GM23338 (cell line): Measurements from ENCODE around the gene PPM1H. TPM values are rescaled to one million over a fixed set of nuclear protein-coding genes. Genes with fewer than 3 reads are reported as not detected.

Experiments
- ATAC-seq: fragments of 200-7000 bp; cut with Tn5 transposase; 3 replicates; pipeline ENCODE4 v1.9.1; 2020
- DNase-seq: peaks from one replicate; pipeline ENCODE4 v3.0.0-alpha.2; 2015; ENCODE audit warnings: low spot score
- H2AFZ ChIP-seq: fragments of 200-600 bp; sonication (generic); 2 replicates; pipeline ENCODE4 v1.8.0; 2016; ENCODE audit warnings: antibody characterized with exemption, mild to moderate bottlenecking, moderate library complexity
- H3F3A ChIP-seq: fragments of 200-600 bp; sonication (generic); replicated peaks from 2 replicates; pipeline ENCODE4 v1.8.0; 2017; ENCODE audit warnings: antibody characterized with exemption, mixed run types, low read depth
- H3K27ac ChIP-seq: fragments of 200-600 bp; sonication (generic); 2 replicates; pipeline ENCODE4 v1.6.1; 2016; ENCODE audit warnings: low read depth
- H3K27me3 ChIP-seq: fragments of 200-600 bp; sonication (generic); 2 replicates; pipeline ENCODE4 v1.8.0; 2016; ENCODE audit warnings: mild to moderate bottlenecking, mixed run types, moderate library complexity; ENCODE audit not compliant: insufficient read depth
- H3K36me3 ChIP-seq: fragments of 200-600 bp; sonication (generic); 2 replicates; pipeline ENCODE4 v1.8.0; 2016; ENCODE audit warnings: mild to moderate bottlenecking; ENCODE audit not compliant: insufficient read depth
- H3K4me1 ChIP-seq: fragments of 200-600 bp; sonication (generic); 2 replicates; pipeline ENCODE4 v1.8.0; 2016; ENCODE audit warnings: mild to moderate bottlenecking, moderate library complexity; ENCODE audit not compliant: insufficient read depth
- H3K4me2 ChIP-seq: fragments of 200-600 bp; sonication (generic); 2 replicates; pipeline ENCODE4 v1.7.1; 2017; ENCODE audit warnings: mixed run types
- H3K4me3 ChIP-seq: fragments of 200-600 bp; sonication (generic); 2 replicates; pipeline ENCODE4 v1.6.1; 2016; ENCODE audit warnings: mixed run types
- H3K79me2 ChIP-seq: fragments of 200-600 bp; sonication (generic); replicated peaks from 2 replicates; pipeline ENCODE4 v1.8.0; 2017; ENCODE audit warnings: mild to moderate bottlenecking; ENCODE audit not compliant: insufficient read depth
- H3K9me2 ChIP-seq: fragments of 200-600 bp; sonication (generic); 2 replicates; pipeline ENCODE4 v1.8.0; 2017; ENCODE audit not compliant: insufficient read depth
- H4K20me1 ChIP-seq: fragments of 200-600 bp; sonication (generic); replicated peaks from 2 replicates; pipeline ENCODE4 v1.8.0; 2017; ENCODE audit warnings: mild to moderate bottlenecking; ENCODE audit not compliant: insufficient read depth
- H3K27ac Mint-ChIP-seq: 2 replicates; pipeline ENCODE4 v1.8.0; 2020; ENCODE audit warnings: inconsistent platforms, mild to moderate bottlenecking, moderate library complexity, mixed read lengths
- H3K27me3 Mint-ChIP-seq: 3 replicates; pipeline ENCODE4 v1.8.0; 2022; ENCODE audit warnings: low read depth, mild to moderate bottlenecking, moderate library complexity, mixed read lengths, inconsistent platforms; ENCODE audit not compliant: insufficient read depth, poor library complexity
- H3K36me3 Mint-ChIP-seq: 3 replicates; pipeline ENCODE4 v1.8.0; 2021; ENCODE audit warnings: low read depth, mild to moderate bottlenecking, inconsistent platforms, moderate library complexity, mixed read lengths
- H3K4me1 Mint-ChIP-seq: 3 replicates; pipeline ENCODE4 v1.8.0; 2020; ENCODE audit warnings: mild to moderate bottlenecking, inconsistent platforms, mixed read lengths
- H3K4me3 Mint-ChIP-seq: 3 replicates; pipeline ENCODE4 v1.8.0; 2021; ENCODE audit warnings: moderate library complexity, mild to moderate bottlenecking, inconsistent platforms, mixed read lengths
- H3K9me3 Mint-ChIP-seq: 3 replicates; pipeline ENCODE4 v1.8.0; 2020; ENCODE audit warnings: moderate library complexity, mild to moderate bottlenecking, inconsistent platforms, mixed read lengths
- CREB1 ChIP-seq: fragments of 250-450 bp; sonication (Bioruptor Pico); IDR thresholded peaks from 2 replicates; pipeline ENCODE4 v1.5.0; 2020; ENCODE audit warnings: low read depth, mild to moderate bottlenecking, moderate library complexity
- EZH2phosphoT487 ChIP-seq: fragments of 200-600 bp; sonication (generic); IDR thresholded peaks from one replicate; pipeline ENCODE4 v1.8.1; 2018; ENCODE audit warnings: antibody characterized with exemption; ENCODE audit not compliant: unreplicated experiment
- JUNB ChIP-seq: IDR thresholded peaks from one replicate; pipeline ENCODE4 v1.6.1; 2016; ENCODE audit warnings: antibody characterized with exemption; ENCODE audit not compliant: unreplicated experiment
- NANOG ChIP-seq: IDR thresholded peaks from 2 replicates; pipeline ENCODE4 v1.6.1; 2016; ENCODE audit warnings: antibody characterized with exemption, borderline replicate concordance
- STAT1 ChIP-seq: IDR thresholded peaks from one replicate; pipeline ENCODE4 v1.6.1; 2016; ENCODE audit warnings: antibody characterized with exemption; ENCODE audit not compliant: unreplicated experiment
- ZNF114 ChIP-seq: fragments of 250-450 bp; sonication (Bioruptor Pico); IDR thresholded peaks from 2 replicates; pipeline ENCODE4 v1.5.0; 2020; ENCODE audit warnings: mild to moderate bottlenecking, moderate library complexity
- ZNF331 ChIP-seq: fragments of 250-450 bp; sonication (Bioruptor Pico); IDR thresholded peaks from 2 replicates; pipeline ENCODE4 v1.5.0; 2020; ENCODE audit warnings: low read depth, mild to moderate bottlenecking, moderate library complexity
- polyA plus RNA-seq: library from polyadenylated mRNA; unstranded; fragments of >200 nt; fragmentation: Nextera tagmentation; extraction: Ambion mirVana; gene quantifications from 2 replicates; pipeline ENCODE4 v1.2.1, GENCODE V29; 2016
- total RNA-seq: library from RNA; depleted of rRNA; stranded (reverse); fragments of >200 nt; shearing (Covaris generic); gene quantifications from 2 replicates; pipeline ENCODE4 v1.2.3, GENCODE V29; 2014
- TF ChIP-seq, protein P1 (sequence below): fragments of 250-450 bp; sonication (Bioruptor Pico); IDR thresholded peaks from 2 replicates; pipeline ENCODE4 v1.5.0; 2020; ENCODE audit warnings: mild to moderate bottlenecking, moderate library complexity
- TF ChIP-seq, protein P2 (sequence below): IDR thresholded peaks from 2 replicates; pipeline ENCODE4 v1.6.1; 2016; ENCODE audit warnings: antibody characterized with exemption

Gene PPM1H
- total and polyA plus RNA-seq, 2 experiments from 2014 or later: 11.4 to 41.2 TPM

DNA sequence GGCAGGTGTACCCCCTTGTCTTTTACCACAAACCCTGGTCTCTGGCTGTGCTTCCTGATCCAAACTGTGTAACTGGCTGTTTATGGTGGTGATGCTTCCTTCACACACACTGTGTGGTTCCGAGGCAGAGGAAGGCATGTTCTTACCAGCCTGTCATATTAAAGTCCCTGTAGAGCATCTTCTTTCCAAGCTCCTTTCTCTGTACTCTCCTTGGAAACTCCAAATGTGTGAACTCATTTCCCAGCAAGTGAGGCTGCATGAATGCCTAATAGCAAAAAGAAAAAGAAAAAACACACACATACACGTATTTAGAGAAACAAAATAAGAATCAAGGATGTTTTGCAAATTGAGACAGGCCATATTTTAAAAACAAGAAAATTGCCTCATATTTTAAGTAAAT is 214.9 kb downstream of the PPM1H start (continued):
- TF ChIP-seq, protein P1, sequence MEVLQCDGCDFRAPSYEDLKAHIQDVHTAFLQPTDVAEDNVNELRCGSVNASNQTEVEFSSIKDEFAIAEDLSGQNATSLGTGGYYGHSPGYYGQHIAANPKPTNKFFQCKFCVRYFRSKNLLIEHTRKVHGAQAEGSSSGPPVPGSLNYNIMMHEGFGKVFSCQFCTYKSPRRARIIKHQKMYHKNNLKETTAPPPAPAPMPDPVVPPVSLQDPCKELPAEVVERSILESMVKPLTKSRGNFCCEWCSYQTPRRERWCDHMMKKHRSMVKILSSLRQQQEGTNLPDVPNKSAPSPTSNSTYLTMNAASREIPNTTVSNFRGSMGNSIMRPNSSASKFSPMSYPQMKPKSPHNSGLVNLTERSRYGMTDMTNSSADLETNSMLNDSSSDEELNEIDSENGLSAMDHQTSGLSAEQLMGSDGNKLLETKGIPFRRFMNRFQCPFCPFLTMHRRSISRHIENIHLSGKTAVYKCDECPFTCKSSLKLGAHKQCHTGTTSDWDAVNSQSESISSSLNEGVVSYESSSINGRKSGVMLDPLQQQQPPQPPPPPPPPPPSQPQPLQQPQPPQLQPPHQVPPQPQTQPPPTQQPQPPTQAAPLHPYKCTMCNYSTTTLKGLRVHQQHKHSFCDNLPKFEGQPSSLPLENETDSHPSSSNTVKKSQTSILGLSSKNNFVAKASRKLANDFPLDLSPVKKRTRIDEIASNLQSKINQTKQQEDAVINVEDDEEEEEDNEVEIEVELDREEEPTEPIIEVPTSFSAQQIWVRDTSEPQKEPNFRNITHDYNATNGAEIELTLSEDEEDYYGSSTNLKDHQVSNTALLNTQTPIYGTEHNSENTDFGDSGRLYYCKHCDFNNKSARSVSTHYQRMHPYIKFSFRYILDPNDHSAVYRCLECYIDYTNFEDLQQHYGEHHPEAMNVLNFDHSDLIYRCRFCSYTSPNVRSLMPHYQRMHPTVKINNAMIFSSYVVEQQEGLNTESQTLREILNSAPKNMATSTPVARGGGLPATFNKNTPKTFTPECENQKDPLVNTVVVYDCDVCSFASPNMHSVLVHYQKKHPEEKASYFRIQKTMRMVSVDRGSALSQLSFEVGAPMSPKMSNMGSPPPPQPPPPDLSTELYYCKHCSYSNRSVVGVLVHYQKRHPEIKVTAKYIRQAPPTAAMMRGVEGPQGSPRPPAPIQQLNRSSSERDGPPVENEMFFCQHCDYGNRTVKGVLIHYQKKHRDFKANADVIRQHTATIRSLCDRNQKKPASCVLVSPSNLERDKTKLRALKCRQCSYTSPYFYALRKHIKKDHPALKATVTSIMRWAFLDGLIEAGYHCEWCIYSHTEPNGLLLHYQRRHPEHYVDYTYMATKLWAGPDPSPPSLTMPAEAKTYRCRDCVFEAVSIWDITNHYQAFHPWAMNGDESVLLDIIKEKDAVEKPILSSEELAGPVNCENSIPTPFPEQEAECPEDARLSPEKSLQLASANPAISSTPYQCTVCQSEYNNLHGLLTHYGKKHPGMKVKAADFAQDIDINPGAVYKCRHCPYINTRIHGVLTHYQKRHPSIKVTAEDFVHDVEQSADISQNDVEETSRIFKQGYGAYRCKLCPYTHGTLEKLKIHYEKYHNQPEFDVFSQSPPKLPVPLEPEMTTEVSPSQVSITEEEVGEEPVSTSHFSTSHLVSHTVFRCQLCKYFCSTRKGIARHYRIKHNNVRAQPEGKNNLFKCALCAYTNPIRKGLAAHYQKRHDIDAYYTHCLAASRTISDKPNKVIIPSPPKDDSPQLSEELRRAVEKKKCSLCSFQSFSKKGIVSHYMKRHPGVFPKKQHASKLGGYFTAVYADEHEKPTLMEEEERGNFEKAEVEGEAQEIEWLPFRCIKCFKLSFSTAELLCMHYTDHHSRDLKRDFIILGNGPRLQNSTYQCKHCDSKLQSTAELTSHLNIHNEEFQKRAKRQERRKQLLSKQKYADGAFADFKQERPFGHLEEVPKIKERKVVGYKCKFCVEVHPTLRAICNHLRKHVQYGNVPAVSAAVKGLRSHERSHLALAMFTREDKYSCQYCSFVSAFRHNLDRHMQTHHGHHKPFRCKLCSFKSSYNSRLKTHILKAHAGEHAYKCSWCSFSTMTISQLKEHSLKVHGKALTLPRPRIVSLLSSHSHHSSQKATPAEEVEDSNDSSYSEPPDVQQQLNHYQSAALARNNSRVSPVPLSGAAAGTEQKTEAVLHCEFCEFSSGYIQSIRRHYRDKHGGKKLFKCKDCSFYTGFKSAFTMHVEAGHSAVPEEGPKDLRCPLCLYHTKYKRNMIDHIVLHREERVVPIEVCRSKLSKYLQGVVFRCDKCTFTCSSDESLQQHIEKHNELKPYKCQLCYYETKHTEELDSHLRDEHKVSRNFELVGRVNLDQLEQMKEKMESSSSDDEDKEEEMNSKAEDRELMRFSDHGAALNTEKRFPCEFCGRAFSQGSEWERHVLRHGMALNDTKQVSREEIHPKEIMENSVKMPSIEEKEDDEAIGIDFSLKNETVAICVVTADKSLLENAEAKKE (CRISPR knock-in tag): no peak
- no peak for TF ChIP-seq NANOG
- TF ChIP-seq, protein P2, sequence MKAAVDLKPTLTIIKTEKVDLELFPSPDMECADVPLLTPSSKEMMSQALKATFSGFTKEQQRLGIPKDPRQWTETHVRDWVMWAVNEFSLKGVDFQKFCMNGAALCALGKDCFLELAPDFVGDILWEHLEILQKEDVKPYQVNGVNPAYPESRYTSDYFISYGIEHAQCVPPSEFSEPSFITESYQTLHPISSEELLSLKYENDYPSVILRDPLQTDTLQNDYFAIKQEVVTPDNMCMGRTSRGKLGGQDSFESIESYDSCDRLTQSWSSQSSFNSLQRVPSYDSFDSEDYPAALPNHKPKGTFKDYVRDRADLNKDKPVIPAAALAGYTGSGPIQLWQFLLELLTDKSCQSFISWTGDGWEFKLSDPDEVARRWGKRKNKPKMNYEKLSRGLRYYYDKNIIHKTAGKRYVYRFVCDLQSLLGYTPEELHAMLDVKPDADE: no peak
- TF ChIP-seq ZNF114 (CRISPR knock-in tag): no peak
- no peak for TF ChIP-seq STAT1
- no peak for TF ChIP-seq ZNF331 (CRISPR knock-in tag)
- TF ChIP-seq EZH2phosphoT487: no peak
- TF ChIP-seq CREB1: no peak
- no peak for TF ChIP-seq JUNB

DNA sequence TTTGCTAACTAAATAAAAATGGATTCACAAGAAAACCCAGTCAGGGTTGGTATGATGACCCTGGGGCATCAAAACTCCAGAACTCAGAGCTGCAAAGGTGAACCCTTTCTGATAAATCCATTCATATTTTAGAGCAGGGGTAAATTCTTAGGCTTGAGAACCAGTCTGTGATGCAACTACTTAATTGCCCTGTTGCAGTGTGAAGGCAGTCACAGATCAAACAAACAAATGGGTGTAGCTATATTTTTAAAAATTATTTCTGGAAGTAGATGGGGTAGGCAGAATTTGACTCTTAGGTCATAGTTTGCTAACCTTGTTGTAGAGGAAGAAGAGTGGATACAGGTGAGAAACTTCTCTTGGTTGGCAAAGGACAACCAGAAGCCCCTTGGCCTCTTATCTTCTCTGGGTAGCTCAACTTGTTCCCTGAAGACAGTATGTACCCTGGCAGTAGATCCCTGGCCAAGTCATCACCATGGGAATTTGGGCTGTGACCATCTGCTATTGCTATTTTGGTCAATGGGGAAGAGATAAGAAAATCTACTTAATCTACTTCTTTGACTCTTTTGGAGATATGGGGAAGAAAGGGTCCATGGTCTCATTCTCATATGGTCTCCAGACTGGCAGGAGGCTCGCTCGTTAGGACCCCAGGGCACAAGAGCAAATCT is 216.1 kb downstream of the PPM1H start:
- no peak overlapping the region for H3K4me2 ChIP-seq
- H3F3A ChIP-seq: no peaks in the 10 kb centered on the region; the same call in 1 of the 2 replicates
- no peaks in the 10 kb centered on the region for H3K27me3 ChIP-seq
- H3K9me2 ChIP-seq: no peaks in the 10 kb centered on the region
- no peak overlapping the region for H2AFZ ChIP-seq
- H3K27ac Mint-ChIP-seq: no peak overlapping the region
- no peak overlapping the region for H3K4me3 ChIP-seq
- H3K9me3 Mint-ChIP-seq: no peaks in the 10 kb centered on the region
- H3K4me1 Mint-ChIP-seq: peaks cover 57% of the 10 kb centered on the region
- H3K36me3 ChIP-seq: no peaks in the 10 kb centered on the region
- no peak for ATAC-seq
- H3K79me2 ChIP-seq: no peaks in the 10 kb centered on the region
- H3K4me1 ChIP-seq: peaks cover 29% of the 10 kb centered on the region
- H3K27ac ChIP-seq: no peak overlapping the region
- H4K20me1 ChIP-seq: no peaks in the 10 kb centered on the region
- H3K4me3 Mint-ChIP-seq: no peak overlapping the region
- DNase-seq: no peak
- H3K36me3 Mint-ChIP-seq: peaks cover 9% of the 10 kb centered on the region; the same call in 2 of the 3 replicates
- H3K27me3 Mint-ChIP-seq: peaks cover 5% of the 10 kb centered on the region
- TF ChIP-seq, protein P1 (CRISPR knock-in tag): no peak
